OCI-LY7 (cell line): Measurements from ENCODE around the gene TEPSIN. TPM values are rescaled to one million over a fixed set of nuclear protein-coding genes. Genes with fewer than 3 reads are reported as not detected.

Experiments
- BruUV-seq: library from RNA; stranded (reverse); fragments of 400-500 nt; replicated peaks from 2 replicates; lab custom pipeline; 2021; lab: Mats Ljungman, UMichigan
- CTCF ChIA-PET: fragments of 300-600 bp; sonication (Branson Sonifier 250); formaldehyde crosslinking; loops from one replicate; lab custom pipeline; 2022; ENCODE audit warnings: antibody characterized with exemption; ENCODE audit not compliant: unreplicated experiment; lab: Charles Lee
- POLR2A ChIA-PET: fragments of 300-600 bp; sonication (Branson Sonifier 250); formaldehyde crosslinking; loops from one replicate; lab custom pipeline; 2022; ENCODE audit warnings: antibody characterized with exemption; lab: Charles Lee
- DNase-seq: peaks from one replicate; pipeline ENCODE4 v3.0.0-alpha.2; 2015; ENCODE audit warnings: low spot score
- H2AFZ ChIP-seq: fragments of 200-600 bp; sonication (generic), shearing (Covaris generic); 2 replicates; pipeline ENCODE4 v1.6.1; 2014; ENCODE audit warnings: mild to moderate bottlenecking, antibody characterized with exemption, low read length, moderate library complexity
- H3K27ac ChIP-seq: fragments of 200-600 bp; sonication (generic); 2 replicates; pipeline ENCODE4 v1.5.1; 2014; ENCODE audit warnings: mixed run types, low read depth, mild to moderate bottlenecking, moderate library complexity, low read length, inconsistent platforms; ENCODE audit not compliant: poor library complexity, severe bottlenecking
- H3K36me3 ChIP-seq: fragments of 200-600 bp; sonication (generic); 2 replicates; pipeline ENCODE4 v1.6.1; 2014; ENCODE audit warnings: mild to moderate bottlenecking, antibody characterized with exemption, low read length, moderate library complexity, mixed read lengths; ENCODE audit not compliant: insufficient read depth
- H3K4me1 ChIP-seq: fragments of 200-600 bp; sonication (generic); 2 replicates; pipeline ENCODE4 v1.5.1; 2014; ENCODE audit warnings: mild to moderate bottlenecking, low read length; ENCODE audit not compliant: insufficient read depth, poor library complexity, severe bottlenecking
- H3K4me2 ChIP-seq: fragments of 200-600 bp; sonication (generic); 2 replicates; pipeline ENCODE4 v1.6.1; 2014; ENCODE audit warnings: mild to moderate bottlenecking, low read length
- H3K4me3 ChIP-seq: fragments of 200-600 bp; sonication (generic); 2 replicates; pipeline ENCODE4 v1.5.1; 2014; ENCODE audit warnings: mild to moderate bottlenecking, low read depth, low read length; ENCODE audit not compliant: poor library complexity, severe bottlenecking
- H3K79me2 ChIP-seq: fragments of 200-600 bp; sonication (generic); 2 replicates; pipeline ENCODE4 v1.6.1; 2016; ENCODE audit warnings: low read depth, mild to moderate bottlenecking, low read length, moderate library complexity, mixed read lengths; ENCODE audit not compliant: insufficient read depth
- H3K9me2 ChIP-seq: fragments of 200-600 bp; sonication (generic); 2 replicates; pipeline ENCODE4 v1.6.1; 2016; ENCODE audit warnings: mild to moderate bottlenecking, low read length, mixed read lengths; ENCODE audit not compliant: insufficient read depth
- H3K9me3 ChIP-seq: fragments of 200-600 bp; sonication (generic); 2 replicates; pipeline ENCODE4 v1.6.1; 2014; ENCODE audit warnings: mild to moderate bottlenecking, mixed run types, low read length, mixed read lengths
- H4K20me1 ChIP-seq: fragments of 200-600 bp; sonication (generic); 2 replicates; pipeline ENCODE4 v1.6.1; 2014; ENCODE audit warnings: mild to moderate bottlenecking, antibody characterized with exemption, low read length, moderate library complexity, mixed read lengths; ENCODE audit not compliant: insufficient read depth
- EZH2phosphoT487 ChIP-seq: fragments of 200-600 bp; sonication (generic); IDR thresholded peaks from 2 replicates; pipeline ENCODE4 v1.6.1; 2018; ENCODE audit warnings: low read depth, borderline replicate concordance, mild to moderate bottlenecking, mixed run types, antibody characterized with exemption, low read length, moderate library complexity, mixed read lengths
- intact Hi-C: fragments of 100-400 bp; cut with micrococcal nuclease; formaldehyde crosslinking; loops from one replicate; pipeline ENCODE4 v1.10.0; 2022; ENCODE audit not compliant: unreplicated experiment
- total RNA-seq, 2 experiments: library from RNA; depleted of rRNA in 1 of 2; stranded (reverse); fragments of >200 nt in 1 of 2; shearing (Covaris generic) in 1 of 2; gene quantifications; 2 replicates each; pipeline ENCODE4 v1.2.3, GENCODE V29; 2014 to 2022
- TF ChIP-seq, protein P1 (sequence below): fragments of 200-600 bp; sonication (generic); conservative IDR thresholded peaks from 2 replicates; pipeline ENCODE4 v1.5.1; 2014; ENCODE audit warnings: mild to moderate bottlenecking, antibody characterized with exemption, low read length, moderate library complexity, mixed read lengths

TEPSIN gene
- total RNA-seq, 2 experiments from 2014 or later = 46.4 to 75.3 TPM

DNA sequence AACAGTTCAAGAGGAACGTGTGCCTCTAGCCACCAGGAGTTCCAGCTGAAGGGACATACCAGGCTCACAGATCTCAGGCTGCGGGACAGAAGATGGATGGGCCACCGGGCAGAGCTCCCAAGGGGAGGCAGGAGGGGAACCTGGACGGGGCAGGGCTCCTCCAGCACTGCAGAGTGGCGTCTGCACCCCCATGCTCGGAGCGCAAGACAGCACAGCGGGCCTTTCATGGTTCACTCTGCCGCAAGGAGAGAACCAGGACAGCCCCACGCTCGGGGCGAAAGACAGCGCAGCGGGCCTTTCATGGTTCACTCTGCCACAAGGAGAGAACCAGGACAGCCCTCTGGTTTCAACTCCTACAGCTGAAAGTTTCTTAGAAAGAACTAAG, 35.6 kb upstream of the TEPSIN start:
- Histone ChIP-seq H2AFZ (no peak overlapping the region), H3K9me3 (no peaks in the 10 kb centered on the region), H3K27ac (no peak overlapping the region), H3K36me3 (peaks cover 62% of the 10 kb centered on the region), H3K4me3 (no peak overlapping the region), H3K4me2 (no peak overlapping the region), H3K79me2 (no peaks in the 10 kb centered on the region), H3K4me1 (no peaks in the 10 kb centered on the region), H3K9me2 (no peaks in the 10 kb centered on the region), H4K20me1 (no peaks in the 10 kb centered on the region)
- DNase-seq = no peak
- POLR2A ChIA-PET = no interaction called here
- BruUV-seq = no TSS peak
- TF ChIP-seq EZH2phosphoT487 = no peak
- TF ChIP-seq, protein P1, sequence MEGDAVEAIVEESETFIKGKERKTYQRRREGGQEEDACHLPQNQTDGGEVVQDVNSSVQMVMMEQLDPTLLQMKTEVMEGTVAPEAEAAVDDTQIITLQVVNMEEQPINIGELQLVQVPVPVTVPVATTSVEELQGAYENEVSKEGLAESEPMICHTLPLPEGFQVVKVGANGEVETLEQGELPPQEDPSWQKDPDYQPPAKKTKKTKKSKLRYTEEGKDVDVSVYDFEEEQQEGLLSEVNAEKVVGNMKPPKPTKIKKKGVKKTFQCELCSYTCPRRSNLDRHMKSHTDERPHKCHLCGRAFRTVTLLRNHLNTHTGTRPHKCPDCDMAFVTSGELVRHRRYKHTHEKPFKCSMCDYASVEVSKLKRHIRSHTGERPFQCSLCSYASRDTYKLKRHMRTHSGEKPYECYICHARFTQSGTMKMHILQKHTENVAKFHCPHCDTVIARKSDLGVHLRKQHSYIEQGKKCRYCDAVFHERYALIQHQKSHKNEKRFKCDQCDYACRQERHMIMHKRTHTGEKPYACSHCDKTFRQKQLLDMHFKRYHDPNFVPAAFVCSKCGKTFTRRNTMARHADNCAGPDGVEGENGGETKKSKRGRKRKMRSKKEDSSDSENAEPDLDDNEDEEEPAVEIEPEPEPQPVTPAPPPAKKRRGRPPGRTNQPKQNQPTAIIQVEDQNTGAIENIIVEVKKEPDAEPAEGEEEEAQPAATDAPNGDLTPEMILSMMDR = no peak
- intact Hi-C loops = no loop called here
- CTCF ChIA-PET = no interaction called here

DNA sequence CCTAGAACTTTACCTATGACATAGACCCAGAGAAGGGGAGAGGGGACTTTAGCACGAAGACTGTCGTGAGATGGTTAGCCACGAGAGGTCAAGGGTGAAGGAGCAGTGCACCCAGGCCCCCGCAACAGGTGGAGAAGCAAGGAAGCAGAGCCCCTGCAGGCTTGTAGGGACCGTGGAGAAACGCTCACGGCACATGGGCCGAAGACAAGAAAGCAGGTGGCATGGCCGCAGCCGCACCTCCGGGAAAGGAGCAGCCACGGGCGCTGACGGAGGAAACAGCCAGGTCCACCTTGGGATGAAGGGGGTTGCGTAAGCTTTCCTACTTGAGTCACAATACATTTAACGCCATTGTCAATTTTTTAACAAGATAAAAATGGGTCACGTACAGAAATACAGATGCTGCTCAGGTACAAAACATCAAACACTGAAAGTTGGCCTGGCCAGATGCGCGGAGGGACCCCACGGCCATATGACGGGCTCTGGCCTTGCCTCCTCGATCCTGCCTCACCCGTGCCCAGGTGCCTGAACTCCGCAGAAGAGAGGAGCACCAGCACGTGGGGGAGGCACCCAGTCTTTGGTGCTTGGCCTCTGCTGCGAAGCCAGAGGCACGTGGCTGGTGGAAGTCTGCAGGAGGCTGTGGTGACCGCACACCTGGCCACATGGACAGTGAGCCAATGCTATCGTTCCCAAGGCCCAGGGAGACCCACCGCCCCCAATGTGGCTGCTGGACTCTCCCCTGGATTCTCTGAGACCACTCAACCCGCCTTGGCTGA, 35.0 kb upstream of the TEPSIN start:
- Histone ChIP-seq H3K4me1 (no peaks in the 10 kb centered on the region), H2AFZ (no peak overlapping the region), H3K4me3 (no peak overlapping the region), H3K4me2 (no peak overlapping the region), H3K27ac (no peak overlapping the region), H3K79me2 (no peaks in the 10 kb centered on the region), H3K9me3 (no peaks in the 10 kb centered on the region), H3K36me3 (peaks cover 62% of the 10 kb centered on the region), H4K20me1 (no peaks in the 10 kb centered on the region), H3K9me2 (no peaks in the 10 kb centered on the region)
- TF ChIP-seq, protein P1 = no peak
- no peak for TF ChIP-seq EZH2phosphoT487
- CTCF ChIA-PET = no interaction called here
- intact Hi-C loops = no loop called here
- no TSS peak for BruUV-seq
- POLR2A ChIA-PET = no interaction called here
- DNase-seq = no peak

DNA sequence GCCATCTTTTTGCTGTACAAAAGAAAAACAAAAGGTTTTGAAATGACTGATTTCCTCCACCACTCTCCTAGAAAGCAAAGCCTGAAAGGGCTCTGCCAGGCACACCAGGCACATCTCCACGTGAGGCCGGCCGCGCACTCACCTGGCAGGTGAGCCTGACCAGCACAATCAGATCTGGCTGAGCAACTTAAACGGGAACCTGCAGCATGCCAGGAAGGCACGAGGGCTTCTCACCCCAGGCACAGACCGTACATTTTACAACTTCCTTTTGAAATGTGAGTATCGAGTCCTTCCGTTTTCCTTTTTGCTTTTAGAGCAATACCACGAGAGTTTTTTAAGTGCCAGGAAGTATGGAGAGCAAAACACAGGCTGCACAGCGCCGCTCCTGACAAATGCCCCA, 33.8 kb upstream of the TEPSIN start:
- TF ChIP-seq, protein P1 = no peak
- TF ChIP-seq EZH2phosphoT487 = no peak
- H3K36me3 ChIP-seq = peaks cover 64% of the 10 kb centered on the region
- no peaks in the 10 kb centered on the region for H3K9me2 ChIP-seq
- no TSS peak for BruUV-seq
- no peaks in the 10 kb centered on the region for H3K9me3 ChIP-seq
- H3K4me3 ChIP-seq = no peak overlapping the region
- no peaks in the 10 kb centered on the region for H3K79me2 ChIP-seq
- H4K20me1 ChIP-seq = no peaks in the 10 kb centered on the region
- POLR2A ChIA-PET = no interaction called here
- H3K4me2 ChIP-seq = no peak overlapping the region
- no peak overlapping the region for H2AFZ ChIP-seq
- no peaks in the 10 kb centered on the region for H3K4me1 ChIP-seq
- no peak overlapping the region for H3K27ac ChIP-seq
- no peak for DNase-seq
- intact Hi-C loops = no loop called here
- CTCF ChIA-PET = no interaction called here
